Kidney glomerular epithelial cell (primary cell): Measurements from ENCODE around the gene NTN1.
"Not testable (repeated sequence)": the region's sequence is repeated elsewhere in the genome, so short reads cannot be mapped to it uniquely, and the experiment has no call there.

Experiments
- DNase-seq: peaks from one replicate; lab custom pipeline; 2025; lab: John Stamatoyannopoulos, UW

The NTN1 gene

GRCh38 chr17:9021158-9021991 is at the start of gene NTN1:
TSS of gene NTN1 (plus strand) at chr17:9021510. CDS start at chr17:9022374, 864 bp downstream.
- DNase-seq, result no peak

- no peak for DNase-seq
Measured at GRCh38 chr17:8975091-8975725, 46.1 kb upstream of the NTN1 start.

GRCh38 chr17:8976638-8977037 is 44.7 kb upstream of the NTN1 start:
- DNase-seq, result no peak

GRCh38 chr17:8979715-8980114 is 41.6 kb upstream of the NTN1 start:
- DNase-seq, result no peak

- DNase-seq, result no peak
Measured at GRCh38 chr17:8981443-8981842, 39.9 kb upstream of the NTN1 start.

- DNase-seq, result not testable (repeated sequence)
Measured at GRCh38 chr17:8984225-8984624, 37.1 kb upstream of the NTN1 start.

GRCh38 chr17:8985054-8985701 is 36.1 kb upstream of the NTN1 start:
- no peak for DNase-seq

- no peak for DNase-seq
Measured at GRCh38 chr17:8986295-8986694, 35.0 kb upstream of the NTN1 start.

- not testable (repeated sequence) for DNase-seq
Measured at GRCh38 chr17:8988263-8988935, 32.9 kb upstream of the NTN1 start.

GRCh38 chr17:8991514-8992285 is 29.6 kb upstream of the NTN1 start:
- DNase-seq, result peak; percentile 52

- no peak for DNase-seq
Measured at GRCh38 chr17:8994319-8994718, 27.0 kb upstream of the NTN1 start.

GRCh38 chr17:8995711-8996110 is 25.6 kb upstream of the NTN1 start:
- DNase-seq, result no peak

- peak; percentile 48 for DNase-seq
Measured at GRCh38 chr17:8997994-8998628, 23.2 kb upstream of the NTN1 start.

- DNase-seq, result no peak
Measured at GRCh38 chr17:9001559-9001958, 19.8 kb upstream of the NTN1 start.

GRCh38 chr17:9002227-9002605 is 19.1 kb upstream of the NTN1 start:
- no peak for DNase-seq

- DNase-seq, result no peak
Measured at GRCh38 chr17:9002606-9003354, 18.5 kb upstream of the NTN1 start.

- DNase-seq, result no peak
Measured at GRCh38 chr17:9003355-9004131, 17.8 kb upstream of the NTN1 start.

- DNase-seq, result no peak
Measured at GRCh38 chr17:9004132-9004960, 17.0 kb upstream of the NTN1 start.

- DNase-seq, result no peak
Measured at GRCh38 chr17:9004961-9005285, 16.4 kb upstream of the NTN1 start.
